Right hindlimb (tissue), 1 donor: Measurements from ENCODE around the gene FAR2.
"Not testable (repeated sequence)": the region's sequence is repeated elsewhere in the genome, so short reads cannot be mapped to it uniquely, and the experiment has no call there.

Experiments
- DNase-seq: peaks from one replicate; pipeline ENCODE4 v3.0.0-alpha.2; 2018

Gene FAR2

GRCh38 chr12:29240441-29240840 lies 91.4 kb downstream of the FAR2 start:
- DNase-seq: no peak

GRCh38 chr12:29241821-29242591 lies 92.9 kb downstream of the FAR2 start:
- no peak for DNase-seq

- DNase-seq: no peak
Measured at GRCh38 chr12:29242921-29243431, 93.9 kb downstream of the FAR2 start.

GRCh38 chr12:29244159-29244765 lies 95.2 kb downstream of the FAR2 start:
- DNase-seq: no peak

- DNase-seq: no peak
Measured at GRCh38 chr12:29245246-29245645, 96.2 kb downstream of the FAR2 start.

- DNase-seq: no peak
Measured at GRCh38 chr12:29249930-29250329, 100.9 kb downstream of the FAR2 start.

- no peak for DNase-seq
Measured at GRCh38 chr12:29253906-29254625, 105.0 kb downstream of the FAR2 start.

GRCh38 chr12:29255042-29255441 lies 106.0 kb downstream of the FAR2 start:
- no peak for DNase-seq

- DNase-seq: no peak
Measured at GRCh38 chr12:29256598-29256997, 107.5 kb downstream of the FAR2 start.

GRCh38 chr12:29257687-29258086 lies 108.6 kb downstream of the FAR2 start:
- DNase-seq: not testable (repeated sequence)

GRCh38 chr12:29264424-29264823 lies 115.3 kb downstream of the FAR2 start:
- no peak for DNase-seq

- DNase-seq: no peak
Measured at GRCh38 chr12:29269706-29270408, 120.8 kb downstream of the FAR2 start.

- DNase-seq: no peak
Measured at GRCh38 chr12:29270446-29270845, 121.4 kb downstream of the FAR2 start.

GRCh38 chr12:29273178-29273843 lies 124.2 kb downstream of the FAR2 start:
- DNase-seq: no peak

GRCh38 chr12:29275834-29276233 lies 126.8 kb downstream of the FAR2 start:
- no peak for DNase-seq

GRCh38 chr12:29277231-29277630 lies 128.2 kb downstream of the FAR2 start:
- no peak for DNase-seq

GRCh38 chr12:29278673-29279420 lies 129.8 kb downstream of the FAR2 start:
- DNase-seq: no peak

- DNase-seq: no peak
Measured at GRCh38 chr12:29281371-29282005, 132.4 kb downstream of the FAR2 start.

- no peak for DNase-seq
Measured at GRCh38 chr12:29282031-29282816, 133.1 kb downstream of the FAR2 start.

- no peak for DNase-seq
Measured at GRCh38 chr12:29283969-29284700, 135.1 kb downstream of the FAR2 start.
